H1 (cell line): Measurements from ENCODE around the gene HIGD2A. TPM values are rescaled to one million over a fixed set of nuclear protein-coding genes. Genes with fewer than 3 reads are reported as not detected.

Source experiments
- CTCF ChIA-PET: fragments of 300-600 bp; sonication (Branson Sonifier 250); formaldehyde crosslinking; loops from one replicate; lab custom pipeline; 2021; ENCODE audit not compliant: partially characterized antibody; lab: Charles Lee
- POLR2A ChIA-PET: fragments of 300-600 bp; sonication (Branson Sonifier 250); formaldehyde crosslinking; loops from one replicate; lab custom pipeline; 2021; ENCODE audit warnings: inconsistent platforms; ENCODE audit not compliant: partially characterized antibody; lab: Charles Lee
- DNase-seq, 2 experiments: peaks; one replicate each; pipeline versions ENCODE4 v3.0.0 to v3.0.0-alpha.2; 2010 to 2022; ENCODE audit warnings: low spot score in 2 of 2, low read depth in 1 of 2, mixed read lengths in 1 of 2
- FAIRE-seq: peaks from 2 replicates; lab custom pipeline; 2011; peaks lifted over from hg19 to GRCh38; lab: Jason Lieb, UNC
- H2AFZ ChIP-seq: 2 replicates; pipeline ENCODE4 v1.8.1; 2012; ENCODE audit warnings: low read length, inconsistent platforms
- H2AK5ac ChIP-seq: 2 replicates; pipeline ENCODE4 v1.6.1; 2013; ENCODE audit warnings: low read depth, low read length
- H2BK120ac ChIP-seq: replicated peaks from 2 replicates; pipeline ENCODE3; 2013; ENCODE audit warnings: low read depth, low read length, inconsistent platforms
- H2BK12ac ChIP-seq: 2 replicates; pipeline ENCODE4 v1.6.1; 2013; ENCODE audit warnings: low read depth, low read length
- H2BK15ac ChIP-seq: 2 replicates; pipeline ENCODE4 v1.6.1; 2013; ENCODE audit warnings: low read length
- H2BK20ac ChIP-seq: 2 replicates; pipeline ENCODE4 v1.6.1; 2013; ENCODE audit warnings: low read length
- H2BK5ac ChIP-seq: 2 replicates; pipeline ENCODE4 v1.6.1; 2013; ENCODE audit warnings: low read depth, low read length
- H3K14ac ChIP-seq: 2 replicates; pipeline ENCODE4 v1.6.1; 2013; ENCODE audit warnings: inconsistent platforms; ENCODE audit not compliant: insufficient read length
- H3K18ac ChIP-seq: 2 replicates; pipeline ENCODE4 v1.6.1; 2013; ENCODE audit warnings: low read length; ENCODE audit errors: extremely low read depth
- H3K23ac ChIP-seq: 2 replicates; pipeline ENCODE4 v1.6.1; 2013; ENCODE audit warnings: inconsistent platforms; ENCODE audit not compliant: insufficient read length
- H3K23me2 ChIP-seq: 2 replicates; pipeline ENCODE4 v1.6.1; 2013; ENCODE audit warnings: low read depth, low read length
- H3K27ac ChIP-seq: 2 replicates; pipeline ENCODE4 v1.6.1; 2011; ENCODE audit warnings: low read depth, low read length, inconsistent platforms
- H3K27me3 ChIP-seq, 4 experiments: replicated peaks in 1 of 4; 1 replicate in 1 of 4; 2 replicates in 3 of 4; pipeline versions ENCODE4 v1.6.1 to v1.8.1; 2011 to 2013; ENCODE audit warnings: low read length in 3 of 4, mild to moderate bottlenecking in 3 of 4, inconsistent platforms in 2 of 4, mixed read lengths in 2 of 4, moderate library complexity in 1 of 4; ENCODE audit not compliant: control insufficient read depth in 3 of 4, insufficient read depth in 3 of 4; ENCODE audit errors: extremely low read depth in 1 of 4
- H3K36me3 ChIP-seq, 4 experiments: 2 replicates each; pipeline versions ENCODE4 v1.6.1 to v1.8.1; 2011 to 2013; ENCODE audit warnings: mild to moderate bottlenecking in 4 of 4, low read length in 3 of 4, moderate library complexity in 2 of 4, control low read depth in 1 of 4, inconsistent platforms in 1 of 4; ENCODE audit not compliant: insufficient read depth in 4 of 4, control insufficient read depth in 2 of 4
- H3K4ac ChIP-seq: replicated peaks from 2 replicates; pipeline ENCODE3; 2013; ENCODE audit warnings: low read length, low read depth, mixed read lengths, inconsistent platforms; ENCODE audit not compliant: insufficient read length
- H3K4me1 ChIP-seq, 4 experiments: replicated peaks in 1 of 4; 1 replicate in 1 of 4; 2 replicates in 3 of 4; pipeline versions ENCODE4 v1.6.1 to v1.8.1; 2011 to 2013; ENCODE audit warnings: low read length in 3 of 4, inconsistent platforms in 2 of 4, mixed read lengths in 1 of 4; ENCODE audit not compliant: insufficient read depth in 4 of 4, control insufficient read depth in 3 of 4
- H3K4me2 ChIP-seq, 2 experiments: 2 replicates each; pipeline versions ENCODE4 v1.6.1 to v1.8.1; 2011 to 2013; ENCODE audit warnings: low read depth in 2 of 2, low read length in 2 of 2, control low read depth in 1 of 2, inconsistent platforms in 1 of 2, mild to moderate bottlenecking in 1 of 2; ENCODE audit not compliant: insufficient read depth in 1 of 2
- H3K4me3 ChIP-seq, 4 experiments: fragments of 200-600, 300-600 bp in 1 of 4; sonication (generic), shearing (Covaris generic), sonication (Bioruptor Twin) in 1 of 4; 2 replicates each; pipeline versions ENCODE4 v1.5.1 to v1.8.1; 2011 to 2016; ENCODE audit warnings: low read length in 4 of 4, low read depth in 3 of 4, control low read depth in 2 of 4, inconsistent platforms in 2 of 4, mild to moderate bottlenecking in 2 of 4, mixed read lengths in 1 of 4, moderate library complexity in 1 of 4; ENCODE audit not compliant: insufficient read depth in 2 of 4; ENCODE audit errors: extremely low read depth in 1 of 4
- H3K56ac ChIP-seq: replicated peaks from 2 replicates; pipeline ENCODE3; 2013; ENCODE audit warnings: low read depth, mild to moderate bottlenecking, mixed read lengths, low read length, inconsistent platforms; ENCODE audit not compliant: insufficient read length
- H3K79me1 ChIP-seq: 2 replicates; pipeline ENCODE4 v1.6.1; 2013; ENCODE audit warnings: low read depth, low read length, control low read depth
- H3K79me2 ChIP-seq, 2 experiments: 2 replicates each; pipeline versions ENCODE4 v1.6.1 to v1.8.1; 2012 to 2013; ENCODE audit warnings: low read length in 2 of 2, mild to moderate bottlenecking in 2 of 2, inconsistent platforms in 1 of 2; ENCODE audit not compliant: insufficient read depth in 2 of 2, control insufficient read depth in 1 of 2
- H3K9ac ChIP-seq, 4 experiments: replicated peaks in 1 of 4; 1 replicate in 1 of 4; 2 replicates in 3 of 4; pipeline versions ENCODE4 v1.6.1 to v1.8.1; 2011 to 2013; ENCODE audit warnings: low read depth in 3 of 4, low read length in 3 of 4, control low read depth in 2 of 4, mild to moderate bottlenecking in 2 of 4, moderate library complexity in 2 of 4, inconsistent platforms in 1 of 4; ENCODE audit errors: extremely low read depth in 1 of 4
- H3K9me3 ChIP-seq, 2 experiments: 2 replicates each; pipeline versions ENCODE4 v1.6.1 to v1.8.1; 2012 to 2013; ENCODE audit warnings: mild to moderate bottlenecking in 2 of 2, moderate library complexity in 2 of 2, control low read depth in 1 of 2, inconsistent platforms in 1 of 2, low read depth in 1 of 2, low read length in 1 of 2, mixed read lengths in 1 of 2; ENCODE audit not compliant: insufficient read depth in 2 of 2
- H4K20me1 ChIP-seq, 2 experiments: replicated peaks in 1 of 2; 2 replicates each; pipeline versions ENCODE3 to v1.8.1; 2011 to 2013; ENCODE audit warnings: inconsistent platforms in 2 of 2, low read length in 2 of 2, mild to moderate bottlenecking in 1 of 2; ENCODE audit not compliant: insufficient read depth in 2 of 2, control insufficient read depth in 1 of 2
- H4K5ac ChIP-seq: 2 replicates; pipeline ENCODE4 v1.6.1; 2013; ENCODE audit warnings: low read length, low read depth, mixed read lengths, inconsistent platforms; ENCODE audit not compliant: insufficient read length
- H4K8ac ChIP-seq: 2 replicates; pipeline ENCODE4 v1.8.0; 2013; ENCODE audit warnings: mild to moderate bottlenecking, moderate library complexity, low read length, inconsistent platforms; ENCODE audit not compliant: insufficient read depth; ENCODE audit errors: extremely low read depth
- H4K91ac ChIP-seq: replicated peaks from 2 replicates; pipeline ENCODE3; 2013; ENCODE audit warnings: low read length, mixed read lengths, inconsistent platforms; ENCODE audit not compliant: insufficient read length
- ASH2L ChIP-seq: fragments of 200-600, 300-600 bp; sonication (generic); IDR thresholded peaks from one replicate; pipeline ENCODE4 v1.7.1; 2017; ENCODE audit warnings: low read length
- CHD2 ChIP-seq: IDR thresholded peaks from 2 replicates; pipeline ENCODE4 v1.6.1; 2012; ENCODE audit warnings: low read length, improper control_type of control experiment
- WGBS, 2 experiments: shearing (Covaris generic) in 1 of 2; methylation state at CpG; one replicate each; pipeline versions ENCODE4 v1.1.6 to v1.1.7; 2013 to 2015; ENCODE audit warnings: low lambda C conversion rate in 2 of 2, mixed read lengths in 2 of 2, inconsistent platforms in 1 of 2, low coverage in 1 of 2, missing lambda C conversion rate in 1 of 2; ENCODE audit not compliant: insufficient replicate concordance in 2 of 2, insufficient coverage in 1 of 2, insufficient read length in 1 of 2; ENCODE audit errors: extremely low coverage in 1 of 2, missing lambda C conversion rate in 1 of 2; 5-methylcytosine and 5-hydroxymethylcytosine counted together
- polyA plus RNA-seq, 7 experiments: library from polyadenylated mRNA; depleted of rRNA in 3 of 7; stranded (reverse) in 5 of 7; unstranded in 2 of 7; fragments of >200 nt in 5 of 7; fragments of 200-250 nt in 2 of 7; gene quantifications; 1 replicate in 5 of 7; 2 replicates in 1 of 7; 4 replicates in 1 of 7; pipeline versions ENCODE4 v1.2.1 to v1.2.3, GENCODE V29; 2011 to 2013; ENCODE audit warnings: missing spikeins in 2 of 7, mixed read lengths in 2 of 7
- total RNA-seq: library from RNA; stranded (reverse); fragmentation: NEBNext Ultra II Directional; extraction: Animal tissue kit (Norgen Biotek cat#: 25700); gene quantifications from 2 replicates; pipeline ENCODE4 v1.2.1, GENCODE V29; 2021
- TF ChIP-seq, protein P1 (sequence below): IDR thresholded peaks from 2 replicates; pipeline ENCODE4 v1.6.1; 2012; ENCODE audit warnings: low read length, inconsistent platforms
- TF ChIP-seq, protein P2 (sequence below), 3 experiments: IDR thresholded peaks; 1 replicate in 2 of 3; 2 replicates in 1 of 3; pipeline versions ENCODE4 v1.5.1 to v1.6.1; 2011; ENCODE audit warnings: low read length in 3 of 3, mild to moderate bottlenecking in 3 of 3, inconsistent platforms in 2 of 3, low read depth in 1 of 3, moderate library complexity in 1 of 3; ENCODE audit not compliant: insufficient read depth in 1 of 3; ENCODE audit errors: control extremely low read depth in 1 of 3

The HIGD2A gene
- total and polyA plus RNA-seq, 2 of the 8 experiments (the other 6 are each of a cell fraction or from before 2014, with no cell fraction given) = 95.5 to 264 TPM

DNA sequence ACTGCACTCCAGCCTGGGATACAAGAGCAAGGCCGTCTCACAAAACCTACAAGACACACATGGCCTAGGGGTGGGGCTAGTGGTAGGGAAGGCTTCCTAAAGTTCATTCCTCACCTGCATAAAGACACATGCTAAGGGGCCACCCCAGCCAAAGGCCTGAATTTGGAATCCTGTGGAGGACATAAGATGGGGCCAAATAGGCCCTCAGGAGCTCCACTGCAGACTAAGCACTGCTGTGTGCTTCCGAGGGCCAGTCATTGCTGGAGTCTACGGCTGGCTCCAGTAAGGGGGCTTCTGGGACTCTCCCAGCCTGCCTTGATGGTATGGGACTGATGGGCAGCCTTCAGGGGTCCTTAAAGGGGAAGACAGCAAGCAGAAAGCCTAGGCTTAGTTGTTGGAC, 5.8 kb upstream of the HIGD2A start:
- H3K9me3 ChIP-seq = no peaks in the 10 kb centered on the region
- no peak overlapping the region for H4K8ac ChIP-seq
- H4K20me1 ChIP-seq = peaks cover 6 to 8% of the 10 kb centered on the region in 2 experiments
- FAIRE-seq (no peak), DNase-seq (no peak)
- no peak overlapping the region for H4K91ac ChIP-seq
- no peak overlapping the region for H3K4me3 ChIP-seq
- H3K4me1 ChIP-seq = peaks cover 0 to 5% (median 1%) of the 10 kb centered on the region in 4 experiments; a peak in 2 of 7 replicates
- H2AFZ ChIP-seq = no peak overlapping the region
- H3K4ac ChIP-seq = no peak overlapping the region
- no peak overlapping the region for H3K23ac ChIP-seq
- H3K79me1 ChIP-seq = 0 out of 2 replicates have a peak, but pooled peaks cover 4% of the 10 kb centered on the region
- no peak overlapping the region for H2AK5ac ChIP-seq
- H2BK20ac ChIP-seq = no peak overlapping the region
- no peak overlapping the region for H3K18ac ChIP-seq
- no peak overlapping the region for H3K56ac ChIP-seq
- no peak overlapping the region for H3K27ac ChIP-seq
- H4K5ac ChIP-seq = no peak overlapping the region
- H3K27me3 ChIP-seq = no peaks in the 10 kb centered on the region
- no peak overlapping the region for H2BK120ac ChIP-seq
- H3K4me2 ChIP-seq = no peak overlapping the region
- ChIA-PET CTCF (interaction anchor here (1.7 kb wide), 1 partner anchor 27 kb away, joined by 4 read pairs; no protein-coding TSS in a partner anchor), POLR2A (interaction anchor here (0.6 to 9.4 kb wide), 3 partner anchors 10 to 175 kb away, joined by 3 to 93 read pairs (median 3); no protein-coding TSS in a partner anchor)
- H3K36me3 ChIP-seq = peaks cover 26 to 52% (median 35%) of the 10 kb centered on the region in 4 experiments
- H3K14ac ChIP-seq = no peak overlapping the region
- no peak overlapping the region for H2BK5ac ChIP-seq
- TF ChIP-seq, protein P1, sequence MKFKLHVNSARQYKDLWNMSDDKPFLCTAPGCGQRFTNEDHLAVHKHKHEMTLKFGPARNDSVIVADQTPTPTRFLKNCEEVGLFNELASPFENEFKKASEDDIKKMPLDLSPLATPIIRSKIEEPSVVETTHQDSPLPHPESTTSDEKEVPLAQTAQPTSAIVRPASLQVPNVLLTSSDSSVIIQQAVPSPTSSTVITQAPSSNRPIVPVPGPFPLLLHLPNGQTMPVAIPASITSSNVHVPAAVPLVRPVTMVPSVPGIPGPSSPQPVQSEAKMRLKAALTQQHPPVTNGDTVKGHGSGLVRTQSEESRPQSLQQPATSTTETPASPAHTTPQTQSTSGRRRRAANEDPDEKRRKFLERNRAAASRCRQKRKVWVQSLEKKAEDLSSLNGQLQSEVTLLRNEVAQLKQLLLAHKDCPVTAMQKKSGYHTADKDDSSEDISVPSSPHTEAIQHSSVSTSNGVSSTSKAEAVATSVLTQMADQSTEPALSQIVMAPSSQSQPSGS = no peak
- TF ChIP-seq CHD2 (no peak), ASH2L (no peak)
- TF ChIP-seq, protein P2, sequence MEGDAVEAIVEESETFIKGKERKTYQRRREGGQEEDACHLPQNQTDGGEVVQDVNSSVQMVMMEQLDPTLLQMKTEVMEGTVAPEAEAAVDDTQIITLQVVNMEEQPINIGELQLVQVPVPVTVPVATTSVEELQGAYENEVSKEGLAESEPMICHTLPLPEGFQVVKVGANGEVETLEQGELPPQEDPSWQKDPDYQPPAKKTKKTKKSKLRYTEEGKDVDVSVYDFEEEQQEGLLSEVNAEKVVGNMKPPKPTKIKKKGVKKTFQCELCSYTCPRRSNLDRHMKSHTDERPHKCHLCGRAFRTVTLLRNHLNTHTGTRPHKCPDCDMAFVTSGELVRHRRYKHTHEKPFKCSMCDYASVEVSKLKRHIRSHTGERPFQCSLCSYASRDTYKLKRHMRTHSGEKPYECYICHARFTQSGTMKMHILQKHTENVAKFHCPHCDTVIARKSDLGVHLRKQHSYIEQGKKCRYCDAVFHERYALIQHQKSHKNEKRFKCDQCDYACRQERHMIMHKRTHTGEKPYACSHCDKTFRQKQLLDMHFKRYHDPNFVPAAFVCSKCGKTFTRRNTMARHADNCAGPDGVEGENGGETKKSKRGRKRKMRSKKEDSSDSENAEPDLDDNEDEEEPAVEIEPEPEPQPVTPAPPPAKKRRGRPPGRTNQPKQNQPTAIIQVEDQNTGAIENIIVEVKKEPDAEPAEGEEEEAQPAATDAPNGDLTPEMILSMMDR (IDR thresholded peaks at IDR 0.05; ENCODE audit: control extremely low read depth in 1 of 3, insufficient read depth in 1 of 3, low read depth in 1 of 3, low read length in 3 of 3) = no peak
- peaks cover 3% of the 10 kb centered on the region; the same call in 1 of the 2 replicates for H3K23me2 ChIP-seq
- WGBS, 2 experiments = 86% methylated on average over 3 of the region's 3 CpGs; no CpG with 5 or more reads in 1 of the 2 experiments
- no peak overlapping the region for H2BK15ac ChIP-seq
- peaks cover 0 to 24% of the 10 kb centered on the region in 2 experiments for H3K79me2 ChIP-seq
- H3K9ac ChIP-seq = no peak overlapping the region
- no peak overlapping the region for H2BK12ac ChIP-seq
